Neutrophil (primary cell): ENCODE data around the gene DNAJC15.

Experiments used
- H3K27ac ChIP-seq: fragments of 200-600 bp; sonication (generic); 2 replicates; pipeline ENCODE4 v1.5.1; 2016; ENCODE audit warnings: mild to moderate bottlenecking, moderate library complexity
- H3K27me3 ChIP-seq: fragments of 200-600 bp; sonication (generic); 2 replicates; pipeline ENCODE4 v1.6.0; 2016; ENCODE audit warnings: mild to moderate bottlenecking
- H3K36me3 ChIP-seq: fragments of 200-600 bp; sonication (generic); 2 replicates; pipeline ENCODE4 v1.5.1; 2017
- H3K4me1 ChIP-seq, 2 experiments: fragments of 200-600 bp in 1 of 2; sonication (generic) in 1 of 2; 1 replicate in 1 of 2; 2 replicates in 1 of 2; pipeline versions ENCODE4 v1.5.1 to v1.6.1; 2013 to 2016; ENCODE audit warnings: low read depth in 1 of 2, low read length in 1 of 2, mild to moderate bottlenecking in 1 of 2, moderate library complexity in 1 of 2; ENCODE audit not compliant: control insufficient read depth in 1 of 2, insufficient read depth in 1 of 2
- H3K4me3 ChIP-seq, 2 experiments: fragments of 200-600 bp in 1 of 2; sonication (generic) in 1 of 2; 1 replicate in 1 of 2; 2 replicates in 1 of 2; pipeline ENCODE4 v1.5.1; 2013 to 2016; ENCODE audit warnings: low read depth in 1 of 2, low read length in 1 of 2, mild to moderate bottlenecking in 1 of 2, moderate library complexity in 1 of 2
- H3K9me3 ChIP-seq: fragments of 200-600 bp; sonication (generic); 2 replicates; pipeline ENCODE4 v1.5.1; 2016
- CTCF ChIP-seq: fragments of 200-600 bp; sonication (generic); IDR thresholded peaks from 2 replicates; pipeline ENCODE4 v1.5.1; 2016; ENCODE audit warnings: antibody characterized with exemption

Gene DNAJC15

GRCh38 chr13:43115141-43115540 lies 91.8 kb downstream of the DNAJC15 start:
- H3K27ac ChIP-seq = no peak overlapping the region
- H3K9me3 ChIP-seq = no peaks in the 10 kb centered on the region
- H3K4me1 ChIP-seq = no peaks in the 10 kb centered on the region
- H3K27me3 ChIP-seq = no peaks in the 10 kb centered on the region
- no peak overlapping the region for H3K4me3 ChIP-seq
- H3K36me3 ChIP-seq = no peaks in the 10 kb centered on the region
- TF ChIP-seq CTCF = no peak

GRCh38 chr13:43116242-43116641 lies 92.9 kb downstream of the DNAJC15 start:
- H3K27me3 ChIP-seq = no peaks in the 10 kb centered on the region
- no peaks in the 10 kb centered on the region for H3K9me3 ChIP-seq
- H3K4me3 ChIP-seq = no peak overlapping the region
- H3K27ac ChIP-seq = no peak overlapping the region
- H3K36me3 ChIP-seq = no peaks in the 10 kb centered on the region
- TF ChIP-seq CTCF = no peak
- no peaks in the 10 kb centered on the region for H3K4me1 ChIP-seq

GRCh38 chr13:43118521-43118920 lies 95.1 kb downstream of the DNAJC15 start:
- TF ChIP-seq CTCF = no peak
- Histone ChIP-seq H3K36me3 (no peaks in the 10 kb centered on the region), H3K4me1 (no peaks in the 10 kb centered on the region), H3K4me3 (no peak overlapping the region), H3K27ac (no peak overlapping the region), H3K27me3 (no peaks in the 10 kb centered on the region), H3K9me3 (no peaks in the 10 kb centered on the region)

GRCh38 chr13:43119206-43119605 lies 95.8 kb downstream of the DNAJC15 start:
- Histone ChIP-seq H3K27ac (no peak overlapping the region), H3K27me3 (no peaks in the 10 kb centered on the region), H3K36me3 (no peaks in the 10 kb centered on the region), H3K9me3 (no peaks in the 10 kb centered on the region), H3K4me1 (no peaks in the 10 kb centered on the region), H3K4me3 (no peak overlapping the region)
- TF ChIP-seq CTCF = no peak

GRCh38 chr13:43122791-43123190 lies 99.4 kb downstream of the DNAJC15 start:
- no peaks in the 10 kb centered on the region for H3K36me3 ChIP-seq
- H3K4me3 ChIP-seq = no peak overlapping the region
- TF ChIP-seq CTCF = no peak

GRCh38 chr13:43123856-43124255 lies 100.5 kb downstream of the DNAJC15 start:
- Histone ChIP-seq H3K27ac (no peak overlapping the region), H3K4me3 (no peak overlapping the region), H3K36me3 (no peaks in the 10 kb centered on the region), H3K27me3 (peaks cover 24% of the 10 kb centered on the region), H3K9me3 (no peaks in the 10 kb centered on the region), H3K4me1 (no peaks in the 10 kb centered on the region)
- no peak for TF ChIP-seq CTCF

More at GRCh38 chr13:43122791-43123190, 99.4 kb downstream of the DNAJC15 start:
- Histone ChIP-seq H3K9me3 (no peaks in the 10 kb centered on the region), H3K4me1 (no peaks in the 10 kb centered on the region), H3K27me3 (peaks cover 15% of the 10 kb centered on the region), H3K27ac (no peak overlapping the region)
